Nephron (organoid): Measurements from ENCODE around the gene C19orf25.

Source experiments
- H3K27ac Mint-ChIP-seq, 3 experiments: 2 replicates each; pipeline ENCODE4 v1.8.0; 2020; ENCODE audit warnings: mixed read lengths in 3 of 3, mild to moderate bottlenecking in 2 of 3, moderate library complexity in 1 of 3
- H3K27me3 Mint-ChIP-seq: 2 replicates; pipeline ENCODE4 v1.8.0; 2021; ENCODE audit warnings: low read depth, mild to moderate bottlenecking, moderate library complexity, mixed read lengths
- H3K36me3 Mint-ChIP-seq: 2 replicates; pipeline ENCODE4 v1.8.0; 2020; ENCODE audit warnings: low read depth, mixed read lengths
- H3K4me1 Mint-ChIP-seq: 2 replicates; pipeline ENCODE4 v1.8.0; 2020; ENCODE audit warnings: mixed read lengths
- H3K4me3 Mint-ChIP-seq, 3 experiments: 2 replicates each; pipeline ENCODE4 v1.8.0; 2020; ENCODE audit warnings: mild to moderate bottlenecking in 3 of 3, mixed read lengths in 3 of 3, moderate library complexity in 2 of 3
- H3K9me3 Mint-ChIP-seq: 2 replicates; pipeline ENCODE4 v1.8.0; 2020; ENCODE audit warnings: mixed read lengths
- CTCF ChIP-seq, 3 experiments: fragments of 200-600 bp; sonication (generic); IDR thresholded peaks; one replicate each; pipeline ENCODE4 v1.5.0; 2021; ENCODE audit warnings: antibody characterized with exemption in 3 of 3; ENCODE audit not compliant: unreplicated experiment in 3 of 3

Gene C19orf25

GRCh38 chr19:1524972-1525325 lies 45.9 kb upstream of the C19orf25 start:
- no peak overlapping the region for H3K27ac Mint-ChIP-seq
- H3K9me3 Mint-ChIP-seq, result no peaks in the 10 kb centered on the region
- peaks cover 52% of the 10 kb centered on the region for H3K27me3 Mint-ChIP-seq
- peaks cover 12% of the 10 kb centered on the region for H3K4me1 Mint-ChIP-seq
- H3K36me3 Mint-ChIP-seq, result no peaks in the 10 kb centered on the region
- H3K4me3 Mint-ChIP-seq, result peak overlapping the region; percentile 66 to 83 (median 81)
- TF ChIP-seq CTCF (IDR thresholded peaks at IDR 0.05; ENCODE audit: unreplicated experiment in 3 of 3), result no peak

GRCh38 chr19:1524287-1524971 lies 45.4 kb upstream of the C19orf25 start:
- peaks cover 12% of the 10 kb centered on the region for H3K4me1 Mint-ChIP-seq
- no peak overlapping the region for H3K27ac Mint-ChIP-seq
- no peaks in the 10 kb centered on the region for H3K36me3 Mint-ChIP-seq
- no peaks in the 10 kb centered on the region for H3K9me3 Mint-ChIP-seq
- TF ChIP-seq CTCF (IDR thresholded peaks at IDR 0.05; ENCODE audit: unreplicated experiment in 3 of 3), result no peak
- peak overlapping the region; percentile 66 to 83 (median 81) for H3K4me3 Mint-ChIP-seq
- H3K27me3 Mint-ChIP-seq, result peaks cover 48% of the 10 kb centered on the region

- peaks cover 48% of the 10 kb centered on the region for H3K27me3 Mint-ChIP-seq
Observed at GRCh38 chr19:1523412-1524286, 44.6 kb upstream of the C19orf25 start, which contains the start of gene PLK5. TSS of gene PLK5 (plus strand) at chr19:1524077. CDS start at chr19:1526997, 2,920 bp downstream.

GRCh38 chr19:1522838-1523237 lies 43.8 kb upstream of the C19orf25 start:
- no peaks in the 10 kb centered on the region for H3K36me3 Mint-ChIP-seq
- no peaks in the 10 kb centered on the region for H3K9me3 Mint-ChIP-seq
- TF ChIP-seq CTCF (IDR thresholded peaks at IDR 0.05; ENCODE audit: unreplicated experiment in 3 of 3), result no peak
- H3K4me1 Mint-ChIP-seq, result peaks cover 12% of the 10 kb centered on the region
- no peak overlapping the region for H3K4me3 Mint-ChIP-seq
- peaks cover 51% of the 10 kb centered on the region for H3K27me3 Mint-ChIP-seq
- H3K27ac Mint-ChIP-seq, result no peak overlapping the region

More at GRCh38 chr19:1523412-1524286, 44.6 kb upstream of the C19orf25 start, which contains the start of gene PLK5:
- no peak within 1 kb of the TSS for H3K27ac Mint-ChIP-seq
- H3K4me1 Mint-ChIP-seq, result peaks cover 12% of the 10 kb centered on the region
- no peaks in the 10 kb centered on the region for H3K9me3 Mint-ChIP-seq
- no peak for TF ChIP-seq CTCF (IDR thresholded peaks at IDR 0.05; ENCODE audit: unreplicated experiment in 3 of 3)
- no peaks in the 10 kb centered on the region for H3K36me3 Mint-ChIP-seq
- peak within 1 kb of the TSS; percentile 66 to 83 (median 81) for H3K4me3 Mint-ChIP-seq

- no peak overlapping the region for H3K27ac Mint-ChIP-seq
- H3K9me3 Mint-ChIP-seq, result no peaks in the 10 kb centered on the region
Observed at GRCh38 chr19:1522061-1522460, 43.0 kb upstream of the C19orf25 start.

More at GRCh38 chr19:1522061-1522460, 43.0 kb upstream of the C19orf25 start:
- Mint-ChIP-seq H3K27me3 (peaks cover 49% of the 10 kb centered on the region), H3K4me1 (peaks cover 12% of the 10 kb centered on the region), H3K36me3 (no peaks in the 10 kb centered on the region), H3K4me3 (peak overlapping the region in 1 of 3 experiments; percentile 29)
- no peak for TF ChIP-seq CTCF (IDR thresholded peaks at IDR 0.05; ENCODE audit: unreplicated experiment in 3 of 3)
